NCI-H2029 treated with DMSO at 0.1 percent for 48 hours (cell line): ENCODE results near the gene GP1BA.

Experiments used
- DNase-seq: peaks from one replicate; lab custom pipeline; 2025; lab: John Stamatoyannopoulos, UW

The GP1BA gene

DNA sequence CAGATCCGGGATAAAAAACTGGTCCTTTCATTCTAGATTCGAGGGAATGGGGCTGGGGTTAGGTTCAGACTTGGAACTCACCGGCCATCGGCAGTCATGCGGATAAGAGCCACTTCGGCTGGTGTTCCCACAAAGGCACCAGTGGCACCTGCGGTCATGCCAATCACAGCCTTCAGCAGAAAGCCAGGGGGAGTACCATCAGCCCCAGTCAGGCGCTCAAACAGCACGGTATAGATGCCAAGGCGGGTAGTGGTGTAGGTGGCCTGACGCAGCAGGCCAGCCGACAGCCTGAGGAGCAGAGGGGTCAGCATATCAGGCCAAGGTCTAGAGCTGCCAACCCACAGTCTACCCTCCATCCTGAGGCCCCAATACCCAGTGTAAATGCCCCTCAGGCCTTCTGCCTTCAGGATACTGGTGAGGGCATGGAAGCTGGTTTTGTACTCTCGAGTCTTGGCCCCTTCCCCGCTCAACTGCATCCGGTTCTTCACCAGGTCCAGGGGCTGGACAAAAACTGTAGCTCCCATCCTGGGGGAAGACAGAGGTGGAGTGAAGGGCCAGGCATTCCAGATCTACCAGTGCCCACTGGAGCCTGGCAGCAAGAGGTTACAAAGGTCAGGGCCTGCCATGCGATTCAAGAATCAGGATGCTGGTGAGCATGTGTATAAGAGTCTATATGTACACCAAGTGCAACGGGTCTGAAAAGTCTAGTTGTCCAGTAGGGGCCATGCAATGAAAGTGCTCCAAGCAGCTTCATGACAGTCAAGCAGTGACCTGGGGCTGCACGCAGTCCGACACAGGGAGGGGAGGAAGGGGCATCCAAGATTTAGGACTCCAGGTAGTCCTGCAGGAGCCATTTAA lies 6.8 kb downstream of the GP1BA start:
- DNase-seq = no peak

DNA sequence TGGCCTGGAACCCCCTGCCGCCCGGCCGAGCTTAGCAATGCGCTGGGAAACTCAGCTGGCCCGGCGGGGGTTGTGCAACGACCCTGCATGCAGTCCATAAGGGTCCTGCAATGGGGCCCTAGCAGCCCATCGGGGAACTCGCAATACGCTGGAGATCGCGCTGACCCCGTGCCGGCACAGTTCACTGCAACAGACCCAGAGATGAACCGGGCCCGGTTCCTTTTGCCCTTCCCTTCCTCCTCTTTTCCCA lies 7.4 kb downstream of the GP1BA start:
- DNase-seq = no peak

DNA sequence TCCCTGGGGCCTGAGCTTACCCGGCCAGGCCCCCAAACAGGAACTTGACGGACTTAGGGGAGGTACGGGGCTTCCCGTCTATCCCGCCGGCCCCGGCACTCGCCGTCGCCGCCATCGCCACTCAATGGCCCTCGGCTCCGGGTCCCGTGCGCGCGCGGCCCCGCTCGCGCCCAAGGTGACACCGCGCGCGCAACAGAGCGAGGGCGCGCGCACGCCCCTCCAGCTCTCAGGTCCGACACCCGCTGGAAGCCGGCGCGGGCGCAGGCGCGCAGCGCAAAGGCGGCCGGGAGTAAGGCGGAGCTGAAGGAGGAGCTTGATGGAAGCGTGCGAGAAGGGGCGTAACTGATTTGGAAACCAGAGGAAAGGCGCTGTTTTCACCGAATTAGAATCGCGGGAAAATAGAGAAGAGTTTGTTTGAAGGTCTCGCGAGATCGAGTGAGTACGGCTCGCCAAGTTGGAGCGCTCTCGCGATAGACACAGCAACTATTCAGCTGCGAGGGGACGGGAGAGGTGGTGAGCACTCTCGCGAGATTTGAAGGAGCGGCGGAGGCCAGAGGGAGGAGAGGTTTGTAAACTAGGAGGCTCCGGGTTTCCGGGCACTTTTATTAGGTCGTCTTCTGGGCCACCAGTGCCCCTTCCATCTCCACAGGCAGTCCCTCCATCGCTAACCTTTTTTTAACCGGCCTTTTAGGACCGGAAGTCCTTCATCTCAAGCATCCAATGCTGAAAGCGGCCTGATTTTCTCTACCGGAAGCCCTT lies 7.9 kb downstream of the GP1BA start, which contains the start of the genes RNF167 and SLC25A11:
Gene RNF167 (plus strand): TSS at position 473 of the 759 bp plus-strand sequence. CDS start 642 bp downstream, outside the sequence.
Gene SLC25A11 (minus strand): TSS at position 251 of the 759 bp plus-strand sequence. CDS start 136 bp downstream, at position 115.
- peak; percentile 88 for DNase-seq

GRCh38 chr17:4940555-4941318 lies 8.7 kb downstream of the GP1BA start:
- no peak for DNase-seq

DNA sequence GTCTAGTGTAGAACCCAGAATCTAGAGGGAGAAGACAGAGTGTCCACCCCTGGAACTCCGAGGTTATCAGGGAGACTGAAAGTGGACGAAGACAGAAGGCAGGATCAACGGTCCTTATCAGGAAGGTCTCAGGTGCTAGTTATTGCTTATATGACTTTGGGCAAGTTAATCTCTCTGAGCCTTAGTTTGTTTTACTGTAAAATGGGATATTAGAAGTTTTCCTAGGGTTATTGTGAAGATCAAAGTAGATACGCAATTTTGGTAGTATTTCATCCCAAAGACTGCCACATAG lies 9.2 kb downstream of the GP1BA start:
- DNase-seq = no peak

- DNase-seq = no peak
These were observed 10.9 kb downstream of the GP1BA start for GRCh38 chr17:4942760-4943508.

GRCh38 chr17:4944163-4944553 lies 12.1 kb downstream of the GP1BA start:
- DNase-seq = no peak

DNA sequence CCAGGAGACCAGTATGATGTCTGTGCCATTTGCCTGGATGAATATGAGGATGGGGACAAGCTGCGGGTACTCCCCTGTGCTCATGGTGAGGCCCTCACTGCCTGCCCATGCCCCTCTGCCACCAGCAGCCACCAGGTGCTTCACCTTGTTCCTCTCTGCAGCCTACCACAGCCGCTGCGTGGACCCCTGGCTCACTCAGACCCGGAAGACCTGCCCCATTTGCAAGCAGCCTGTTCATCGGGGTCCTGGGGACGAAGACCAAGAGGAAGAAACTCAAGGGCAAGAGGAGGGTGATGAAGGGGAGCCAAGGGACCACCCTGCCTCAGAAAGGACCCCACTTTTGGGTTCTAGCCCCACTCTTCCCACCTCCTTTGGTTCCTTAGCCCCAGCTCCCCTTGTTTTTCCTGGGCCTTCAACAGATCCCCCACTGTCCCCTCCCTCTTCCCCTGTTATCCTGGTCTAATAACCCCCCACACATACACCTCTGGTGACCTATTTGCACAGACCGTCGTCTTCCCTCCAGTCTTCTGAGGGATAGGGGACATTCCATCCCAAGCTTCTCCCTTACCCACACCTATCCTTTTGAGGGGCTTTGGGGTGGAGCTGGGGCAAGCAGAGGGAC lies 12.6 kb downstream of the GP1BA start:
- DNase-seq = no peak

DNA sequence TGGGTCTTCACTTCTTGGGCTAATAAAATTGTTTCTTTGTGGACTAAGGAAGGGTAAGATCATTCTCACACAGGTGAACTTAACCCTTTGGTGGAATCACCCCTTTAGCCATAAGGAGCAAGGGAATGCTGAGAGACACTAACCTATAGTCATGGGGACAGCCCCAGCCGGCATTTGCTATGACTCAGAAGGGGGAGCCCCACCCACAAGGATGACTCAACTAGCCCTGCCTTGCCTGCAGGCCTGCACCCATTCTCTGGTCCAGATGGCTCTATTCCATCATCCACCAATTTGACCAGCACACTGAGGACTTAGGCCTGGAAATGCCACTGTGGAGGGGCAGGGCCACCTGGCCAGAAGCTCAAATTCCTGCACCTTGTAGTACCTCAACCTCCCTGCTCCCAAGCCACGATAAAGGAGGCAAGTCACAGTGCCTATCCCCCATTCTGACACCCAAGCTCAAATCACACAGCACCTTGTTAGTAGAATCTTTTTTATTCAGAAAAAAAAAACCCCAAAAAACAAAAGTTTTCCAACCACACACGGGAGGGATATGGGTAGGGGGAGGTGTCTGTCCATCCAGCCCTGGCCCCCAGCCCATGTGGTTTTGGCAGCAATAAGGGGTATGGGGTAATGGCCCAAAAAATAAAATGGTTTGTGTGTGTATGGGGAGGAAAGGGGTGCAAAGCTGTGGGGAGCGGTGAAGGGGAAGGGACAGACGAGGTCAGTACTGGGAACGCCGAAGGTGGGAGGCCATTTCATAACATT lies 13.3 kb downstream of the GP1BA start:
- no peak for DNase-seq

GRCh38 chr17:4945944-4946280 lies 13.8 kb downstream of the GP1BA start:
- no peak for DNase-seq

DNA sequence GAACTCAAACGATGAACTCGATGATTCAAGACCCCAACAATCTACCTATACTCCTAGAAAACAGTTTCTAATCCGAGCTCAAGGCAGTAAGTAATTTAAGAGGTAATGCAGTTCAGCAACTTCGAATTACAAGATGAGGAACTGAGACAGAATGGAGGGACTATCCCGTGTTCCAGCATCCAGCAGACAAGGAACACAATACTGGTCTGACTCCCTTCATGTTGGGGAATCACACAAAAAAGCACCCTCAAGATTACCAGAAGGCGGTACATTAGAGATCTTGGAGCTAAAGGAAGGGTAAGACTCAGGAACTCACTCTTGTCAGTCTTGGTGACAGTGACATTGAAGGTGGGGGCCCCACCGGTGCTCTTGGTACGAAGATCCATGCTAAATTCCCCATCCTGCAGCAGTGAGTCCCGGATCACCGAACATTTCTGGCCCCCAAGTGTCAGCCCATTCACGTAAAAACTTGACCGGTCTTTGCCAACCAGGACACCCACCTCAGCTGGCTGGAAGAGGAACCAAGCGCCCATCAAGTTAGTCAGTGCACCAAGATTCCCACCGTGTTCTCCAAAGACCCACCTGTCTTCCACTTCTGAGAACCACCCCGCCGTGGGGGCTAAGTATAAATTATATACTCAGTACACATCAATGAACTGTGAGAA lies 14.4 kb downstream of the GP1BA start:
- no peak for DNase-seq

- no peak for DNase-seq
These were observed 14.9 kb downstream of the GP1BA start for GRCh38 chr17:4947010-4947410.

DNA sequence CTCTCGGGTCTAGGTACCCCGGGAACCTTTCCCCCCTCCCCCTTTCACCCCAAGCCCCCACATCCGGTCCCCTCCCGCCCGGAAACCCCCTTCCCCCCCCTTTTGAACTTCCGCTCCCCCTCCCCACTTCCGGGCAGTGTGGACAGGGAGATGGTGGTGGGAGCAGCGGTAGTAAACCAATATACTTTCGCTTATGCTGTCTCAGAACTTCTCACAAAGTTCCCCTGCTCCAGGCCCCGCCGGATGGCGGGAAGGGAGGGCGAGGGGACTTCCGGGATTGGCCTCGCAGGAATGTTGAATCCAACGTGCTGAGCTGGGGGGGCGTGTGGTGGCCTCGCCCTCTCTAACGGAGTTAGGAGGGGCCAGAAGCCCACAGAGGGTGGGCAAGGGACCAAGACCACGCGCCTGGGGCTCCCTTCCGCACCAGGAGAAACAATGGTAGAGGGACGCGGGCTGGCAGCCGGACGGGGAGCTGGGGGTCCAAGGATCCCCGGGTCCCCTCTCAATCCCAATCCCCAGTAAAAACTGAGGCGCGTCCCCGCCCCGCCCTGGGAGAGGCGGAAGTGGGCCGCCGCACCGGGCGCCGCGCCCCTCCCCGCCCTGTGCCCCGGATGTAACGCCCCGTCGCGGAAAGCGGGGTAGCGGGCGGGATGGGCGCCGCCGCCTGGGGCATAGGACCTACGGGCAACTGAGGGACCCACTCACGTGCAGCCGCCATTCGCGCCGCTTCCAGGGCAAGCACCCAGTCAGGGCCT lies 15.5 kb downstream of the GP1BA start:
- no peak for DNase-seq

DNA sequence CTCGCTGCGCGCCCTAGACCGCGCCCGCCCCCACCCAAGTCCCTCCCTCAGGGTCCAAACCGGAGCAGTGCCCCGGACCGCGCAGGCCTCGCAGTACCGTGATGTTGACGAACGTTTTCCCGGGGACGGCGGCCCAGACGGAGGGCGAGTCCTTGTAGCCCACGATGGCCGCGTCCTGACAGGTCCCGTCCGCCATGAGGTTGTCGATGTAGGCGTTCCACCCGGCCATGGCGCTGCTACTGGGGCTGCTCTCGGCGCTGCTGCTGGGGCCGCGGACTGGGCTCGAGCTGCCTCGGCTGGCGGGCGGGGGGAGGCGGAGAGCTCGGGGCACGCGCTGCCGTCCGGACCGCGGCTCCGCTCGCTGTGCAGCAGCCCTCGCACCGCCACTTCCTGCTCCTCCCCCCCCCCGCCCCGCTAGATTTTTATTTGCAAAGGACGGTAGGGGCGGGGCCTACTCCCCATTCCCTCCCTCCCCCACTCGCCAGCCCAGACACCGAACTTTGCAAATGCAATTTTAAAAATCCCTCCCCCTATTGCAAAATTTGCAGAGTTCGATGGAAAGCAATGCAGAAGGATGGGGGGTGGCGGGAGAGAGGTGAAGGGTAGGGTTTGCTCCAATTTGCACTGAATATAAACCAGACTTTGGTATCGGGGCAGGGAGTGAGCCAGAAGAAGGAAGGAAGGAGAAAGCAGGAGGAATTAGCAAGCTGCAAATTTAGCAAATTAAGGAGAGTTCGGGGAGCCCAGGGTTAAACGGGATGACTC lies 16.3 kb downstream of the GP1BA start, which contains the start of gene PFN1:
Gene PFN1 (minus strand): TSS at position 365 of the 765 bp plus-strand sequence. CDS start 136 bp downstream, at position 229.
- no peak for DNase-seq

DNA sequence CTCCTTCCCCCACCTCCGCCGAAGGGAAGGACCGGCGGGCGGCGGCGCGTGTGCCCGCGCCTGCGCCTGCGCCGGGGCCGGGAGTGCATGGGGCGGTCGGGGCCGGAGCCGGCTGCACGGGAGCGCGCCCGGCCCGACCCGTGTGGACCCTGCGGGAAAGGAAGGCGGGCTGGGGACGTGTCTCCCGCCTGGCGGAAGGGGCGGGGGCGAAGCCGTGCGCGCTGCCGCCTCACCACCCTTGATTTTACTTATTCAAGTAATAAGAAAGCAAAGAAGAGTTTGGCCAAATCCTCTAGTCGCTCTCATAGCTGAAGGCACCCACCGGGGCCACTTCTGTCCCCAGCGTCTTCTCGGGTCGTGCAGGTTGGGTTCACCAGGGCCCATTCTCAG lies 16.8 kb downstream of the GP1BA start:
- no peak for DNase-seq

- no peak for DNase-seq
These were observed 17.4 kb downstream of the GP1BA start for GRCh38 chr17:4949321-4950074.

DNA sequence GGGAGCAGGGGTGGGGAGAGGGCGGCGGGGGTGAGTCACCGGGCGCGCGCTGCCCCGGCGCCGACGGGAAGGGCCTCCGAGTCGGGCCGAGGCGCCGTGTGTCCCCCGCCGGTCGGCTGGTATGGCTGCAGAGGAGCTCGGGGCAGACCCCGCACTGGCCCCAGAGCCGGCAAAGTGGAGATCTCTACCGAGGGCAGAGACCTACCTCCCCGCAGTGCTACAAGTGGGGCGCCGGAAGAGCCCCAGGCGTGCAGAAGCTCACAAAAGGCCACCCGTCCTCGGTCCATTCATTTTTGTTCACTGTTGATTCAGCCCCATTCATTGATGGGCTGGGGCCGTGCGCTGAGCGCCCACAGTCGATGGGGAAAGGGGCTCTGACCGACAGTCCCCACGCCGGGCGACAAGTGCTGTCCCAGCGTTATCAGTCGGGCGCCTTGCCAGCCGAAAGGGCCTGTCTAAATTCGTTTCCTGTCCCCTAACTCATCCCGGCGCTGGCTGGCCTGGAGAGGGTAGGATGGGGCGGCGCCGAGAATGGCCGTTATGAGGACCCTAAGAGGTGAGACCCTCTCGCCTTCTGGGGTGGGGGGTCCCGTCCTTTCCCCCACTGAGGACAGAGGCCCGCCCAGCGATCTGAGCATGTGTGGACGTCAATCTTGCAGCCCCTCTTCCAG lies 18.1 kb downstream of the GP1BA start:
- DNase-seq = no peak
